Measurements from ENCODE around the gene C18orf32.
"Not testable (repeated sequence)": the region's sequence is repeated elsewhere in the genome, so short reads cannot be mapped to it uniquely, and the experiment has no call there.

Gene C18orf32

GRCh38 chr18:49486953-49487710, at the start of gene C18orf32:
Gene C18orf32 (minus strand): TSS chr18:49487234. CDS start chr18:49483748, 3,486 bp downstream.
- peak; percentile 94 for DNase-seq

- no peak for DNase-seq
Measured at GRCh38 chr18:49534846-49535601, 48.0 kb upstream of the C18orf32 start.

GRCh38 chr18:49531678-49532153, 44.7 kb upstream of the C18orf32 start:
- DNase-seq, result no peak

- no peak for DNase-seq
Measured at GRCh38 chr18:49529596-49529995, 42.6 kb upstream of the C18orf32 start.

- no peak for DNase-seq
Measured at GRCh38 chr18:49527631-49528327, 40.7 kb upstream of the C18orf32 start.

GRCh38 chr18:49525981-49526380, 38.9 kb upstream of the C18orf32 start:
- DNase-seq, result no peak

- DNase-seq, result no peak
Measured at GRCh38 chr18:49524951-49525350, 37.9 kb upstream of the C18orf32 start.

GRCh38 chr18:49524349-49524748, 37.3 kb upstream of the C18orf32 start:
- DNase-seq, result no peak

- not testable (repeated sequence) for DNase-seq
Measured at GRCh38 chr18:49523580-49524093, 36.6 kb upstream of the C18orf32 start.

GRCh38 chr18:49521216-49521835, 34.3 kb upstream of the C18orf32 start:
- no peak for DNase-seq

GRCh38 chr18:49520661-49521145, 33.7 kb upstream of the C18orf32 start:
- DNase-seq, result no peak

- no peak for DNase-seq
Measured at GRCh38 chr18:49519101-49519971, 32.3 kb upstream of the C18orf32 start.

- DNase-seq, result no peak
Measured at GRCh38 chr18:49517483-49517882, 30.4 kb upstream of the C18orf32 start.

- DNase-seq, result no peak
Measured at GRCh38 chr18:49515516-49515915, 28.5 kb upstream of the C18orf32 start.

GRCh38 chr18:49515003-49515402, 28.0 kb upstream of the C18orf32 start:
- not testable (repeated sequence) for DNase-seq

- DNase-seq, result no peak
Measured at GRCh38 chr18:49514577-49514976, 27.5 kb upstream of the C18orf32 start.

GRCh38 chr18:49512876-49513275, 25.8 kb upstream of the C18orf32 start:
- DNase-seq, result not testable (repeated sequence)

GRCh38 chr18:49510393-49511115, 23.5 kb upstream of the C18orf32 start:
- DNase-seq, result peak; percentile 65

GRCh38 chr18:49506438-49506837, 19.4 kb upstream of the C18orf32 start:
- DNase-seq, result not testable (repeated sequence)

- no peak for DNase-seq
Measured at GRCh38 chr18:49503931-49504330, 16.9 kb upstream of the C18orf32 start.

All from CD4-positive, alpha-beta T cell treated with Interleukin-10 for 1 hour (primary cell).